ENCODE results near the gene UPP2. TPM values are rescaled to one million over a fixed set of nuclear protein-coding genes. Genes with fewer than 3 reads are reported as not detected.

The UPP2 gene
- total RNA-seq = under 0.01 TPM in 1 of 2 replicates, not detected in the other

DNA sequence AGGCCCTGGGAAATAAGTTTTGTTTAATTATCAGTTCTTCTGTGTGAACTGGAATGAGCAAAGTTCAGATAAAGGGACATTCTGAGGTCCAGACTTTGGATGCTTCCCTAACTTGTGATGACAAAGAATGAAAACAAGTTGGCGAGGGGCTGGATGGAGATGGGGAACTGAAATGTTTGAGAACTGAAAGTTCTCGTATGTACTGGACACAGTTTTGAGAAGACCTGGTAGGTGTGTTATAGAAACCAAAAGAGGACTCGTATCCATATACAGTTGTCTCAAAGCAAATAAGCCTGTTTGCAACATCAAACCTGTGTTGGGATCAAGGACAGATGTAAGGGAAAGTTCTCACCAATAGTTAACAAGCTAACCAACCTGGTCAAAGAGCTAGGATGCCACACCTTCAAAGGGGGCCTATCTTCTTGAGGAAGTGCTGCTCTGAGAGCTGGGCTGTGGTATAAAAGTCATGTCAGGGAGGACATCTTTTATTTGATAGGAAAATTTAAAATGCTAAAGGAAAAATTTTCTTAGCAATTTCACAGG, at the start of gene UPP2:
Gene UPP2 (plus strand): TSS at position 493 of the 543 bp plus-strand sequence. CDS start 188 bp downstream, outside the sequence.

Other genes starting within 250 kb of the UPP2 start
- 37.2 and 46.4 TPM in 2 replicates for gene ACVR1, start 225.5 kb upstream of the UPP2 start, total RNA-seq

All from smooth muscle cell of trachea (primary cell).